Common myeloid progenitor, CD34-positive (primary cell): ENCODE measurements around the gene OR1J1.

Experiments
- CTCF ChIA-PET: fragments of 350-600 bp; sonication (Branson Sonifier 250); formaldehyde crosslinking; loops from one replicate; lab custom pipeline; 2021; ENCODE audit warnings: antibody characterized with exemption; lab: Charles Lee
- POLR2A ChIA-PET: fragments of 350-600 bp; sonication (Branson Sonifier 250); formaldehyde crosslinking; loops from one replicate; lab custom pipeline; 2021; ENCODE audit warnings: antibody characterized with exemption; lab: Charles Lee
- DNase-seq, 3 donors: peaks; one replicate each; pipeline versions ENCODE4 v3.0.0 to v3.0.0-alpha.2; 2013
- H3K27ac ChIP-seq, 2 experiments: 1 replicate in 1 of 2; 2 replicates in 1 of 2; pipeline ENCODE4 v1.7.0; 2013; ENCODE audit warnings: inconsistent platforms in 2 of 2, low read length in 2 of 2, mild to moderate bottlenecking in 2 of 2, low read depth in 1 of 2, moderate library complexity in 1 of 2; ENCODE audit not compliant: severe bottlenecking in 2 of 2, insufficient read depth in 1 of 2, poor library complexity in 1 of 2
- H3K27me3 ChIP-seq, 5 experiments: replicated peaks in 2 of 5; 1 replicate in 3 of 5; 2 replicates in 2 of 5; pipeline versions ENCODE4 v1.6.1 to v1.7.0; 2013; ENCODE audit warnings: low read length in 4 of 5, mild to moderate bottlenecking in 2 of 5, moderate library complexity in 2 of 5, inconsistent platforms in 1 of 5; ENCODE audit not compliant: insufficient read depth in 5 of 5, control insufficient read depth in 4 of 5
- H3K36me3 ChIP-seq, 4 experiments: 1 replicate in 2 of 4; 2 replicates in 2 of 4; pipeline versions ENCODE4 v1.6.1 to v1.7.0; 2013; ENCODE audit warnings: low read length in 3 of 4, control low read depth in 1 of 4, mild to moderate bottlenecking in 1 of 4; ENCODE audit not compliant: control insufficient read depth in 4 of 4, insufficient read depth in 4 of 4
- H3K4me1 ChIP-seq, 4 experiments: 1 replicate in 3 of 4; 2 replicates in 1 of 4; pipeline versions ENCODE4 v1.6.1 to v1.7.1; 2013; ENCODE audit warnings: low read length in 3 of 4, mild to moderate bottlenecking in 3 of 4, control low read depth in 1 of 4, inconsistent platforms in 1 of 4, moderate library complexity in 1 of 4; ENCODE audit not compliant: control insufficient read depth in 4 of 4, insufficient read depth in 4 of 4; ENCODE audit errors: control extremely low read depth in 1 of 4
- H3K4me3 ChIP-seq, 7 experiments: 1 replicate in 4 of 7; 2 replicates in 3 of 7; pipeline versions ENCODE4 v1.5.1 to v1.7.0; 2013; ENCODE audit warnings: mild to moderate bottlenecking in 7 of 7, low read length in 6 of 7, moderate library complexity in 6 of 7, inconsistent platforms in 2 of 7, low read depth in 2 of 7, control low read depth in 1 of 7; ENCODE audit not compliant: insufficient read depth in 4 of 7, control insufficient read depth in 1 of 7; ENCODE audit errors: extremely low read depth in 1 of 7
- H3K9me3 ChIP-seq, 5 experiments: 1 replicate in 4 of 5; 2 replicates in 1 of 5; pipeline versions ENCODE4 v1.6.1 to v1.7.1; 2013; ENCODE audit warnings: low read length in 4 of 5, mild to moderate bottlenecking in 2 of 5, inconsistent platforms in 1 of 5, low read depth in 1 of 5, moderate library complexity in 1 of 5; ENCODE audit not compliant: control insufficient read depth in 4 of 5, insufficient read depth in 2 of 5; ENCODE audit errors: control extremely low read depth in 1 of 5
- WGBS: methylation state at CpG from one replicate; pipeline ENCODE4 v1.1.5; 2013; ENCODE audit not compliant: insufficient coverage; 5-methylcytosine and 5-hydroxymethylcytosine counted together

The OR1J1 gene

DNA sequence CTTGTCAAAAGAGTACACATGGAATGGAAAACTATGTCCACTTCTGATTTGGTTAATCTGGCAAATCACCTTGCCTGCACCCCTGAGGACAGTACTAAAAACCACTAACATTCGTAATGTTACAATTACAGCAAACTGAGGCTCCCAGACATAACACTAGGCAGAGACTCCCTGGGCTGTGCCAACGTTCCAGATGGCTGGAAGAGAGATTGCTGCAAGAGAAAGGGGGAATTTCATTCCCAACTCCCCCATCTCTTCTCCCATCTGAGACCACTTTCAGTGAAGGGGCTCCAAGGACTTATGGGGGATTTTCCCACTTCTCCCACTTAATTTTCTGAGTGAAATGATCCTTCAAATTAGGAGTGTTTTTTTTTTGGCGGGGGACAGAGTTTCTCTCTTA lies 11.3 kb downstream of the OR1J1 start:
- WGBS = 83% methylated on average over 2 of the region's 3 CpGs
- Histone ChIP-seq H3K4me1 (peaks cover 0 to 10% (median 6%) of the 10 kb centered on the region in 4 experiments), H3K27me3 (no peaks in the 10 kb centered on the region), H3K4me3 (no peak overlapping the region), H3K27ac (no peak overlapping the region), H3K36me3 (no peaks in the 10 kb centered on the region), H3K9me3 (no peaks in the 10 kb centered on the region)
- POLR2A ChIA-PET = no interaction called here
- DNase-seq = no peak
- CTCF ChIA-PET = interaction anchor here (5.6 kb wide), 1 partner anchor 343 kb away, joined by 57 read pairs; no protein-coding TSS in a partner anchor

DNA sequence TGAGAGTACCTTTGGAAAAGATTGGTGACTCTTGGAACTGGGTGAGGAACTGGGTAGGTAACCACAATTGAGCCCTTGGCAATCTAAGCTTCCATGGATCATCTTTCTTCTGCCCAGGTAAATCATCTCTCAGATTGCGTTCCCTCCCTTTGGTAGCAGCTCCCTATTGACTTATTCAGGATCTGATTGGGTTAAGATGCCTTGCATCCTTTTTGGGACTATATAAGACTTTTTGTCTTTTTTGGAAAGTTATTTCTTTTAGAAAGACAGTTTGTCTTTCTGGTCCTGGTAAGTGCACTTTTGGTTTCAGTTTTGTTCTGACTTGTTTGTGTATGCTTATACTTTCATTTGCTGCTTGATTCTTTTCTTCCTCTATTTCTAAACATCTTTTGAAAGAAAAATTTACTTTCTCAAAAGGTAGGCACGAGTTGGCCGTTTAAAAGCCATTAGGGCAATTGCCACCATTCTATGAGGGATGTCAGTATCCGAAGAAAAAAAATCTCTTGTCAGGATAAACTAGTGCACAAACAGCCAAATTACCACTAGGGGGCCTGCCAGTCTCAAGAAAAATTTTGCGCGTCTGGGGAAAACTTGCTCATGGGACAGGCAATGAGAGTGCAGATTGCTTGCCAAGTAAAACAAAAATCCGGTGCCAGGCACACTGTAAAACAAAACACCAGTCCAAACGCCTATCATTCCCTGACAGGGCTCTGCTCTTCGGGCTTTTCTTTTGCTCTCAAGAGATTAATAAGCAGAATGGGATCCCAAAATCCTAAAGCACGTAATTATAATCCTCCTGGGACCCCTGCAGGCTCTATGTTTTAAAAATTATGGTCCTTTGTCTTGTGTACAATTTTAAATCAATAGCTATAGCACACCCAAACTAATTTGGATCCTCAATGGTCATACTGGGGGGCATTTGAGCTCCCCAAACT lies 12.8 kb downstream of the OR1J1 start:
- CTCF ChIA-PET = interaction anchor here (0.6 to 5.6 kb wide), 15 partner anchors 10 to 363 kb away, joined by 3 to 57 read pairs (median 3); partner anchors contain the start of gene OR1J1
- POLR2A ChIA-PET = no interaction called here
- H3K36me3 ChIP-seq = no peaks in the 10 kb centered on the region

GRCh38 chr9:122463828-122464632 lies 13.7 kb downstream of the OR1J1 start:
- DNase-seq = peak; percentile 43 to 68 (median 61)
- Histone ChIP-seq H3K27me3 (peaks cover 0 to 2% (median 0%) of the 10 kb centered on the region in 5 experiments), H3K4me3 (peak overlapping the region in 5 of 7 experiments; percentile 62 to 84 (median 64)), H3K4me1 (peaks cover 0 to 10% (median 6%) of the 10 kb centered on the region in 4 experiments), H3K27ac (peak overlapping the region in 1 of 2 experiments; percentile 75), H3K36me3 (no peaks in the 10 kb centered on the region), H3K9me3 (peaks cover 0 to 3% (median 0%) of the 10 kb centered on the region in 5 experiments)
- ChIA-PET POLR2A (interaction anchor here (0.6 kb wide), 1 partner anchor 381 kb away, joined by 3 read pairs; no protein-coding TSS in a partner anchor), CTCF (interaction anchor here (0.9 to 5.6 kb wide), 16 partner anchors 9 to 364 kb away, joined by 3 to 57 read pairs (median 4); no protein-coding TSS in a partner anchor)
- WGBS = 85% methylated on average over 7 of the region's 10 CpGs

More for the DNA sequence above, 12.8 kb downstream of the OR1J1 start:
- 12% methylated on average over 10 of the region's 10 CpGs for WGBS
- Histone ChIP-seq H3K9me3 (peaks cover 0 to 3% (median 0%) of the 10 kb centered on the region in 5 experiments), H3K4me1 (peaks cover 0 to 10% (median 6%) of the 10 kb centered on the region in 4 experiments), H3K4me3 (peak overlapping the region in 6 of 7 experiments; percentile 62 to 87 (median 71)), H3K27ac (peak overlapping the region in 1 of 2 experiments; percentile 75), H3K27me3 (no peaks in the 10 kb centered on the region)
- DNase-seq = peak; percentile 87 to 92 (median 92)

- CTCF ChIA-PET = no interaction called here
- Histone ChIP-seq H3K36me3 (no peaks in the 10 kb centered on the region), H3K9me3 (peaks cover 0 to 3% (median 0%) of the 10 kb centered on the region in 5 experiments), H3K27ac (no peak overlapping the region), H3K27me3 (peaks cover 0 to 2% (median 0%) of the 10 kb centered on the region in 5 experiments), H3K4me3 (no peak overlapping the region), H3K4me1 (no peaks in the 10 kb centered on the region)
- no peak for DNase-seq
- WGBS = no CpG with 5 or more reads among the region's 1 CpG
- POLR2A ChIA-PET = no interaction called here
Measured at GRCh38 chr9:122457787-122458186, 19.9 kb downstream of the OR1J1 start.

DNA sequence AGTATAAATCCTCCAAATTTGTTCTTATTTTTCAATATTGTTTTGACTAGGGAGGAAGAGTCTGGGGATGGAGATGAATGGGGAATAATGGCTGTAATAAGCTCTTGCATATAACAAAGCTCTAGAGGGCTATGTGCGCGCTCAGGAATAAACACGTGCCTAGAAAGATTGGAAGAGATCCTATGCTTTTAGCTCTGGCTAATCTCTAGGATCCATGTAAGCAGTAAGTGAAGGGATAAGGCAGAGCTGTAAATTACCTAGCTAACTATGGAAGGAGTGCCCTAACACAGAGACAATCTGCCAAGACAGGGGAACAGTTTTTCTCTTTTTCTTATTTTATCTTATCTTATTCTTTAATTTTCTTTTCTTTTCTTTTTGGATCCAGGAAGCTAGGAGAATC lies 21.6 kb downstream of the OR1J1 start:
- Histone ChIP-seq H3K27me3 (peaks cover 0 to 2% (median 0%) of the 10 kb centered on the region in 5 experiments), H3K36me3 (no peaks in the 10 kb centered on the region), H3K4me1 (no peaks in the 10 kb centered on the region), H3K27ac (no peak overlapping the region), H3K9me3 (peaks cover 0 to 3% (median 0%) of the 10 kb centered on the region in 5 experiments), H3K4me3 (no peak overlapping the region)
- 93% methylated on average over 3 of the region's 3 CpGs for WGBS
- ChIA-PET POLR2A (no interaction called here), CTCF (interaction anchor here (1.0 to 4.2 kb wide), 7 partner anchors 10 to 358 kb away, joined by 3 to 19 read pairs (median 5); partner anchors contain the start of genes MRRF and RBM18)
- DNase-seq = no peak

- no peaks in the 10 kb centered on the region for H3K27me3 ChIP-seq
- H3K9me3 ChIP-seq = no peaks in the 10 kb centered on the region
- H3K27ac ChIP-seq = no peak overlapping the region
- CTCF ChIA-PET = interaction anchor here (1.3 to 4.2 kb wide), 9 partner anchors 9 to 355 kb away, joined by 3 to 19 read pairs (median 6); no protein-coding TSS in a partner anchor
- no CpG with 5 or more reads among the region's 2 CpGs for WGBS
- no peak overlapping the region for H3K4me3 ChIP-seq
- no peaks in the 10 kb centered on the region for H3K36me3 ChIP-seq
- DNase-seq = no peak
- no peaks in the 10 kb centered on the region for H3K4me1 ChIP-seq
- POLR2A ChIA-PET = no interaction called here
Measured at GRCh38 chr9:122453677-122454135, 24.0 kb downstream of the OR1J1 start.
